GM23338 (cell line): Measurements from ENCODE around the gene TESK2. TPM values are rescaled to one million over a fixed set of nuclear protein-coding genes. Genes with fewer than 3 reads are reported as not detected.

ENCODE experiments used
- ATAC-seq: fragments of 200-7000 bp; cut with Tn5 transposase; 3 replicates; pipeline ENCODE4 v1.9.1; 2020
- DNase-seq: peaks from one replicate; pipeline ENCODE4 v3.0.0-alpha.2; 2015; ENCODE audit warnings: low spot score
- H2AFZ ChIP-seq: fragments of 200-600 bp; sonication (generic); 2 replicates; pipeline ENCODE4 v1.8.0; 2016; ENCODE audit warnings: antibody characterized with exemption, mild to moderate bottlenecking, moderate library complexity
- H3F3A ChIP-seq: fragments of 200-600 bp; sonication (generic); replicated peaks from 2 replicates; pipeline ENCODE4 v1.8.0; 2017; ENCODE audit warnings: antibody characterized with exemption, mixed run types, low read depth
- H3K27ac ChIP-seq: fragments of 200-600 bp; sonication (generic); 2 replicates; pipeline ENCODE4 v1.6.1; 2016; ENCODE audit warnings: low read depth
- H3K27me3 ChIP-seq: fragments of 200-600 bp; sonication (generic); 2 replicates; pipeline ENCODE4 v1.8.0; 2016; ENCODE audit warnings: mild to moderate bottlenecking, mixed run types, moderate library complexity; ENCODE audit not compliant: insufficient read depth
- H3K36me3 ChIP-seq: fragments of 200-600 bp; sonication (generic); 2 replicates; pipeline ENCODE4 v1.8.0; 2016; ENCODE audit warnings: mild to moderate bottlenecking; ENCODE audit not compliant: insufficient read depth
- H3K4me1 ChIP-seq: fragments of 200-600 bp; sonication (generic); 2 replicates; pipeline ENCODE4 v1.8.0; 2016; ENCODE audit warnings: mild to moderate bottlenecking, moderate library complexity; ENCODE audit not compliant: insufficient read depth
- H3K4me2 ChIP-seq: fragments of 200-600 bp; sonication (generic); 2 replicates; pipeline ENCODE4 v1.7.1; 2017; ENCODE audit warnings: mixed run types
- H3K4me3 ChIP-seq: fragments of 200-600 bp; sonication (generic); 2 replicates; pipeline ENCODE4 v1.6.1; 2016; ENCODE audit warnings: mixed run types
- H3K79me2 ChIP-seq: fragments of 200-600 bp; sonication (generic); replicated peaks from 2 replicates; pipeline ENCODE4 v1.8.0; 2017; ENCODE audit warnings: mild to moderate bottlenecking; ENCODE audit not compliant: insufficient read depth
- H3K9me2 ChIP-seq: fragments of 200-600 bp; sonication (generic); 2 replicates; pipeline ENCODE4 v1.8.0; 2017; ENCODE audit not compliant: insufficient read depth
- H4K20me1 ChIP-seq: fragments of 200-600 bp; sonication (generic); replicated peaks from 2 replicates; pipeline ENCODE4 v1.8.0; 2017; ENCODE audit warnings: mild to moderate bottlenecking; ENCODE audit not compliant: insufficient read depth
- H3K27ac Mint-ChIP-seq: 2 replicates; pipeline ENCODE4 v1.8.0; 2020; ENCODE audit warnings: inconsistent platforms, mild to moderate bottlenecking, moderate library complexity, mixed read lengths
- H3K27me3 Mint-ChIP-seq: 3 replicates; pipeline ENCODE4 v1.8.0; 2022; ENCODE audit warnings: low read depth, mild to moderate bottlenecking, moderate library complexity, mixed read lengths, inconsistent platforms; ENCODE audit not compliant: insufficient read depth, poor library complexity
- H3K36me3 Mint-ChIP-seq: 3 replicates; pipeline ENCODE4 v1.8.0; 2021; ENCODE audit warnings: low read depth, mild to moderate bottlenecking, inconsistent platforms, moderate library complexity, mixed read lengths
- H3K4me1 Mint-ChIP-seq: 3 replicates; pipeline ENCODE4 v1.8.0; 2020; ENCODE audit warnings: mild to moderate bottlenecking, inconsistent platforms, mixed read lengths
- H3K4me3 Mint-ChIP-seq: 3 replicates; pipeline ENCODE4 v1.8.0; 2021; ENCODE audit warnings: moderate library complexity, mild to moderate bottlenecking, inconsistent platforms, mixed read lengths
- H3K9me3 Mint-ChIP-seq: 3 replicates; pipeline ENCODE4 v1.8.0; 2020; ENCODE audit warnings: moderate library complexity, mild to moderate bottlenecking, inconsistent platforms, mixed read lengths
- CTCF ChIP-seq, 2 experiments: fragments of 200-600 bp in 1 of 2; sonication (generic) in 1 of 2; conservative IDR thresholded peaks; 2 replicates each; pipeline versions ENCODE4 v1.5.1 to v1.6.1; 2016 to 2017; ENCODE audit warnings: antibody characterized with exemption in 2 of 2, low read depth in 2 of 2, mild to moderate bottlenecking in 2 of 2, moderate library complexity in 1 of 2
- EZH2 ChIP-seq: fragments of 200-600 bp; sonication (generic); IDR thresholded peaks from one replicate; pipeline ENCODE4 v1.8.0; 2017; ENCODE audit warnings: antibody characterized with exemption, mild to moderate bottlenecking, low read depth; ENCODE audit not compliant: unreplicated experiment
- JUNB ChIP-seq: IDR thresholded peaks from one replicate; pipeline ENCODE4 v1.6.1; 2016; ENCODE audit warnings: antibody characterized with exemption; ENCODE audit not compliant: unreplicated experiment
- POLR2AphosphoS5 ChIP-seq: IDR thresholded peaks from 2 replicates; pipeline ENCODE4 v1.6.1; 2016; ENCODE audit warnings: antibody characterized with exemption, low read depth
- STAT1 ChIP-seq: IDR thresholded peaks from one replicate; pipeline ENCODE4 v1.6.1; 2016; ENCODE audit warnings: antibody characterized with exemption; ENCODE audit not compliant: unreplicated experiment
- ZNF331 ChIP-seq: fragments of 250-450 bp; sonication (Bioruptor Pico); IDR thresholded peaks from 2 replicates; pipeline ENCODE4 v1.5.0; 2020; ENCODE audit warnings: low read depth, mild to moderate bottlenecking, moderate library complexity
- polyA plus RNA-seq: library from polyadenylated mRNA; unstranded; fragments of >200 nt; fragmentation: Nextera tagmentation; extraction: Ambion mirVana; gene quantifications from 2 replicates; pipeline ENCODE4 v1.2.1, GENCODE V29; 2016
- total RNA-seq: library from RNA; depleted of rRNA; stranded (reverse); fragments of >200 nt; shearing (Covaris generic); gene quantifications from 2 replicates; pipeline ENCODE4 v1.2.3, GENCODE V29; 2014
- TF ChIP-seq, protein P1 (sequence below): IDR thresholded peaks from 2 replicates; pipeline ENCODE4 v1.6.1; 2016; ENCODE audit warnings: antibody characterized with exemption

TESK2 gene
- total and polyA plus RNA-seq, 2 experiments from 2014 or later, result 5.2 to 14.0 TPM

- Mint-ChIP-seq H3K27me3 (peaks cover 9% of the 10 kb centered on the region), H3K9me3 (no peaks in the 10 kb centered on the region; the same call in 2 of the 3 replicates), H3K4me1 (peaks cover 29% of the 10 kb centered on the region), H3K36me3 (no peaks in the 10 kb centered on the region), H3K4me3 (no peak overlapping the region), H3K27ac (no peak overlapping the region)
- Histone ChIP-seq H3K79me2 (no peaks in the 10 kb centered on the region), H3K27ac (no peak overlapping the region), H3F3A (0 out of 2 replicates have a peak, but pooled peaks cover 5% of the 10 kb centered on the region), H3K36me3 (no peaks in the 10 kb centered on the region), H2AFZ (no peak overlapping the region), H3K4me2 (no peak overlapping the region), H3K4me3 (no peak overlapping the region), H3K4me1 (peaks cover 19% of the 10 kb centered on the region), H3K9me2 (no peaks in the 10 kb centered on the region), H4K20me1 (no peaks in the 10 kb centered on the region), H3K27me3 (no peaks in the 10 kb centered on the region)
- TF ChIP-seq CTCF (conservative IDR thresholded peaks at IDR 0.05; ENCODE audit: low read depth in 2 of 2), result peak; percentile 90 to 92
- TF ChIP-seq ZNF331 (CRISPR knock-in tag), result no peak
- TF ChIP-seq POLR2AphosphoS5, result no peak
- TF ChIP-seq, protein P1, sequence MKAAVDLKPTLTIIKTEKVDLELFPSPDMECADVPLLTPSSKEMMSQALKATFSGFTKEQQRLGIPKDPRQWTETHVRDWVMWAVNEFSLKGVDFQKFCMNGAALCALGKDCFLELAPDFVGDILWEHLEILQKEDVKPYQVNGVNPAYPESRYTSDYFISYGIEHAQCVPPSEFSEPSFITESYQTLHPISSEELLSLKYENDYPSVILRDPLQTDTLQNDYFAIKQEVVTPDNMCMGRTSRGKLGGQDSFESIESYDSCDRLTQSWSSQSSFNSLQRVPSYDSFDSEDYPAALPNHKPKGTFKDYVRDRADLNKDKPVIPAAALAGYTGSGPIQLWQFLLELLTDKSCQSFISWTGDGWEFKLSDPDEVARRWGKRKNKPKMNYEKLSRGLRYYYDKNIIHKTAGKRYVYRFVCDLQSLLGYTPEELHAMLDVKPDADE, result no peak
- DNase-seq, result peak; percentile 86
- peak; percentile 28 for ATAC-seq
These were observed 190.8 kb downstream of the TESK2 start for GRCh38 chr1:45299981-45300668.

GRCh38 chr1:45299296-45299695 is 191.7 kb downstream of the TESK2 start:
- Histone ChIP-seq H4K20me1 (no peaks in the 10 kb centered on the region), H3K27me3 (no peaks in the 10 kb centered on the region), H3K4me3 (no peak overlapping the region), H3K4me1 (peaks cover 11% of the 10 kb centered on the region), H3K4me2 (no peak overlapping the region), H3K27ac (no peak overlapping the region), H3K79me2 (no peaks in the 10 kb centered on the region), H3K9me2 (no peaks in the 10 kb centered on the region), H3F3A (0 out of 2 replicates have a peak, but pooled peaks cover 5% of the 10 kb centered on the region), H2AFZ (no peak overlapping the region), H3K36me3 (no peaks in the 10 kb centered on the region)
- peaks cover 21% of the 10 kb centered on the region for H3K4me1 Mint-ChIP-seq
- DNase-seq, result no peak
- H3K36me3 Mint-ChIP-seq, result no peaks in the 10 kb centered on the region
- ATAC-seq, result no peak
- no peak overlapping the region for H3K27ac Mint-ChIP-seq
- peaks cover 5% of the 10 kb centered on the region for H3K27me3 Mint-ChIP-seq
- H3K9me3 Mint-ChIP-seq, result no peaks in the 10 kb centered on the region
- no peak overlapping the region for H3K4me3 Mint-ChIP-seq
- TF ChIP-seq ZNF331 (CRISPR knock-in tag) (no peak), CTCF (conservative IDR thresholded peaks at IDR 0.05; ENCODE audit: low read depth in 2 of 2) (no peak), STAT1 (no peak), JUNB (no peak), EZH2 (no peak)
- TF ChIP-seq, protein P1, result no peak
